NCI-H748 (cell line): ENCODE data around the gene CEP44.
"Not testable (repeated sequence)": the region's sequence is repeated elsewhere in the genome, so short reads cannot be mapped to it uniquely, and the experiment has no call there.

Experiments used
- DNase-seq: peaks from one replicate; lab custom pipeline; 2025; ENCODE audit not compliant: unreplicated experiment; lab: John Stamatoyannopoulos, UW

Gene CEP44

DNA sequence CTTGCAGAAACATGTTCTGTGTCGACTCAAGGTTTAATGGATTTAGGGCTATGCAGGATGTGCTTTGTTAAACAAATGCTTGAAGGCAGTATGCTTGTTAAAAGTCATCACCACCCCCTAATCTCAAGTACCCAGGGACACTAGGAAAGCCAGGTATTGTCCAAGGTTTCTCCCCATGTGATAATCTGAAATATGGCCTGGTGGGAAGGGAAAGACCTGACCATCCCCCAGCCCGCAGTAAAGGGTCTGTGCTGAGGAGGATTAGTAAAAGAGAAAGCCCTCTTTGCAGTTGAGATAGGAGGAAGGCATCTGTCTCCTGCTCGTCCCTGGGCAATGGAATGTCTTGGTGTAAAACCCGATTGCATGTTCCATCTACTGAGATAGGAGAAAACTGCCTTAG lies 96.5 kb downstream of the CEP44 start:
- DNase-seq: not testable (repeated sequence)

- DNase-seq: no peak
Observed at GRCh38 chr4:174380699-174381439, 97.2 kb downstream of the CEP44 start.

- no peak for DNase-seq
Observed at GRCh38 chr4:174381440-174381800, 97.7 kb downstream of the CEP44 start.
